Activated CD4-positive, CD25-positive, alpha-beta regulatory T cell (primary cell): Measurements from ENCODE around the gene CMKLR1.

Source experiments
- DNase-seq, 4 experiments: peaks; one replicate each; lab custom pipeline; 2025; lab: John Stamatoyannopoulos, UW

CMKLR1 gene

DNA sequence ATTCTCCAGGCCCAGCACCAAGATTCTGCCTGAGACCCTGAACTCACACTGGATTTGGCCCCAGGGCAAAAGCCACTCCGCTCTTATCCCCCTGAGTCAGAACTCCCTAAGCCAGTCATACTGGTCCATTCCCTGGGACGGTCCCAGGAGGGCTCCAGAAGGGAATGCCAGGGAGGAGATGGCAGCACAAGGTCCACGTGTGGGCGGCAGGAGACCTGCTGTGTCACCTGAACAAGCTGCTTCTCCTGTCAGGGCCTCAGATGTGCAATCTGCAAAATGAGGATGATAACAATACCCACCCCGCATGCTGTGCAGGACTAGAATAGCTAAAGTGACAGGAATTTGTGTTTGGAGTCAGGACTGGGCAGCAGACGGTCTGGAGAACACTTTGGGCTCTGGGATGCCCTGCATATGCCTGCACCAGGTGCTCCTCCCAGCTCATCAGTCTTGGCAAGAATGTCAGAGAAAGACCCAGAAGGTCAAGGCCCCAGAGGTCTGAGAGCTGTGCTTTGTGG is 40.3 kb downstream of the CMKLR1 start:
- DNase-seq = no peak

DNA sequence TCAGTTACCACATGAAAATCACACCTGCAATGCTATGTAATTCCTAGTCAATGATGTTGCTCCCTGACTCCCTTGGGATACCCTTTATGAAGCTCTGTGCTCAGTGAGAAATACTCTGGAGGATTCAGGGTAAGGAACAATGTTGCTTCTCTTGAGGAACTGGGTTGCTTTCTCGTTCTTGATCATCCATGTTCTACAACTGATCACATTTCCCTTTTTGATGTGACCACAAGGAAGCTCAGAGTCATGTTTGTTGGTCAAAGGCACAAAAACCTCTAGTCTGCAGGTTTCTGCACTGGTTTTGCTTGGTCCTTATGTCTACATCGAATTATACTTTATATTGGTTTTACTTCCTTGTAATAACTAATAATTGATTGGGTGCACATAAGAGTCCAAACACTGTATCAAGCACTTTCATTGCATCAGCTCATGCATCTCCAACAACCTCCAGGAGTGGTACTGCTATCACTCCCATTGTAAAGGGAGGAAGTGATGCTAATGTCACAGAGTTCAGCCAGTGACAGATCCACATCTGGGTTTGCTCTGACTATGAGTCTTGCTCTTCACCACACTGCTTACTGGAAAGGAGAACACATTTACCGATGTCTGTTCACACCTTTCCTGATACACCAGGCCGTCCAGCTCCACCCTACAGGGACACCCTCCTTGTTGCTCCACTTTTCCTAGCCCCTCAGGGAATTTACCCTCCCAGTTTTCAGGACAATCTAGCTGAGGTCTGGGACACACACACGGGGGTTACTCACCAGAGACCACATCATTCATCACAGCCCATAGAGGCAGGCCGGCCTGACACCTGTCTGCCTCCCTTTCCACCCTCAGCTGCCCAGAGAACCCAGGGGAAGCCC is 41.0 kb downstream of the CMKLR1 start:
- no peak for DNase-seq

DNA sequence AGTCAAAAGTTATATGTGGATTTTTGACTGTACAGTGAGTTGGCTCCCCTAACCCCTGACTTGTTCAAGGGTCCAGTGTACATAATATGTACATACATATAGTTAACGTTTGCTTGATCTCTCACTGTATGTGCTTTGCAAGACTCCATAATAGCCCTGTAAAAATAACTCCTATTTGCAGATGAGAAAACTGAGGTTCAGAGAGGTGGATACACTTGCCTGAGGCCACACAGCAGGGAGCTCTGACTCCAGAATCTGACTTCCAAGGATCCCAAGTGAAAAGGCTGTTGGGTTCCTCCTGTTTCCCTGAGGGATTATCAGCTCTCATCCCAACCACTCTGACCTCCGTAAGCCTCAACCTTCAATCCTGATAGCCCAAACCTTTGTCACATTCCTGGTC is 41.7 kb downstream of the CMKLR1 start:
- no peak for DNase-seq

DNA sequence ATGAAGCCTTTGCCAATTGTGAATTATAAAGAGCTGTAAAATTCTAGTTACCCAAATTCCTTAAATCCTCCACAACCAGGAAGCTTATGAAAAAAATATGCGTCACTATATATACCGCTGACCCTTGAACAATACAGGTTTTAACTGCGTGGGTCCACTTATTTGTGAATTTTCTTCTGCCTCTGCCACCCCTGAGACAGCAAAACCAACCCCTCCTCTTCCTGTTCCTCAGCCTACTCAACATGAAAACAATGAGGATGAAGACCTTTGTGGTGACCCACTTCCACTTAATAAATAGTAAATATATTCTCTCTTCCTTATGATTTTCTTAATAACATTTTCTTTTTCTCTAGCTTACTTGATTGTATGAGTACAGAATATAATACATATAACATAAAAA is 42.2 kb downstream of the CMKLR1 start:
- no peak for DNase-seq

GRCh38 chr12:108295641-108296040 is 43.5 kb downstream of the CMKLR1 start:
- DNase-seq = no peak

DNA sequence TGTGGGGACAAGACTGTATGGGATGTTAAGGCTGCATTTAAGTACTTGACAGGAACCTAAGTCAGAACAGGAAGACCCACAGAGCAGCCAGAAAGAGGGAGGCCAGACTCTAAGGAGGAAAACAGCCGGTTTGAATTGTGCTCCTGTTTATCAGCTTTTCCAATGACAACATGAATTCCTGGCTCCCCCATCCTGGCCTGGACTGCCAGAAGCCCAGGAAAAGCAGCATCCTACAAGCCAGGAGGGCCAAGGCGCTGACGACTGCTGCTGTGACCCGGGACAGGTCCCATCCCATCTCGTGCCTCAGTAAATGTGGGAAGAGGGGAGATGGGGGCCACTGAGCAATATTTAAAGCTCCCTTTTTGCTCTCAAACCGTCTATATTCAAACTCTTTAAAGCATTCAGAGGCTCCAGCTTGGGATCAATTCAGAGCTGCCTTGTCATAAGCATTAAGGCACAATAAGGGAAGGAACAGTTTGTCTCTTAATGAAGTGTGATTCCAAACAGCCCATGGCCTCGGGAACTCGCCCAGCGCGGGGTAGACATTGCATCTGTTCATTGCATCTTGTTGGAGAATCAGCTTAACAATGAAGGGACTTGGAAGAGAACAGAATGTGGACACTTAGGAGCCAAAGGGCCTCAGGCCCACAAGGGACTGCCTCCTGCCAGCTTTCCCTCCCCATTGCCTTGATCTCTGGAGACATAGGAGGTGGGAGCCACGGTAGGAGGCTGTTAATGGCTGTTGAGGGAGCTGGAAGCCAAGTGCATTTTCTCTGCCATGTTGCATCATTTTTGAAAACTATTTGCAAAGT is 49.6 kb downstream of the CMKLR1 start:
- DNase-seq = no peak

DNA sequence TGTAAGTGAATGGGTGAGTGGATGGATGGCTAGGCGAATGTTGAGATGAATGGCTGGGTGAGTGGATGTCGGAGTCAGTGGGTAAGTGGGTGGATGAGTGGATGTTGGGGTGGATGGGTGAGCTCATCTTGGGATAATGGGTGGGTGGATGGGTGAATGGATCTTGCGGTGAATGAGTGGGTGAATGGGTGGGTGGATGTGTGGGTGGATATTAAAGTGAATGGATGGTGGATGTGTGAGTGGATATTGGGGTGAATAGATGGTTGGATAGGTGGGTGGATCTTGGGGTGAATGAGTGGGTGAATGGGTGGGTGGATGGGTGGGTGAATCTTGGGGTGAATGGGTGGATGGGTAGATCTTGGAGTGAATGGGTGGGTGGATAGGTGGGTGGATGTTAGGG is 51.9 kb downstream of the CMKLR1 start:
- DNase-seq = no peak

- no peak for DNase-seq
Measured at GRCh38 chr12:108285016-108285415, 54.1 kb downstream of the CMKLR1 start.

DNA sequence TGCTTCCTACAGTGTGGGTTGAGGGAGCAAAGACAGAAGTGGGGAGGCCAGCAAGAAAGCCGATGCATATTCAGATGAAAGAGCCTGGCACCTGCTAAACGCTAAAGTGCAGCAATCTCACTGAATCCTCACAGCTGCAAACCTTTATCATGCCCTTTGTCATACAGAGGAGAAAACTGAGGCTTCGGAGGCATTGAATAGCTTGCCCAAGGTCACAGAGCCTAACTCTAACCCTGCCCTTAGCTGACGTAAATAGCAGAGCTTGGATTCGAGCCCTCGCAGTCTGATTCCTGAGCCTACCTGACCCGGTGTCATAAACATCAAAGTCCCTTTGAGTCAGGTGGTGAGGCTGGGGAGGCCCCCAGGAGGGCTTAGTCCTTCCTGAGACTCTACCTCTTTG is 54.9 kb downstream of the CMKLR1 start:
- DNase-seq = no peak

GRCh38 chr12:108282676-108283075 is 56.4 kb downstream of the CMKLR1 start:
- DNase-seq = no peak

- DNase-seq = no peak
Measured at GRCh38 chr12:108282160-108282559, 57.0 kb downstream of the CMKLR1 start.

- DNase-seq = no peak
Measured at GRCh38 chr12:108277613-108278012, 61.5 kb downstream of the CMKLR1 start.

DNA sequence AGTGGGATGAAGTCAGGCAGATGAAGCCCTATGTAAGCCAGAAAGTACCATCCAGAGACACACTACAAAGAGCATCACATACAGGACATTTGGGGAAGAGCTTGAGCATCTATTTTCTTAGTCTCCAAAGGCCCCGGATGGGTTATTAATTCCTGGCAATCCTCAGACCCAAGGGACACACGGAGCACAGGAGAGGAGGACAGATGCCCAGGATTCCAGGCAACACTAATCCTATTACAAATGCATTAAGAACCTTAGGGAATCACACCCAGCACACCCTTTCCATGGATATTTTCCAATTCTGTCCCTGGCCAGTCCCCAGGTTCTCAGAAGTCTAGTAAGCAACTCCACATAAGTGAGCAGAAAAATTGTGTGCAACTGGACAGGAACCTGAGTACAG is 65.9 kb downstream of the CMKLR1 start:
- DNase-seq = no peak

DNA sequence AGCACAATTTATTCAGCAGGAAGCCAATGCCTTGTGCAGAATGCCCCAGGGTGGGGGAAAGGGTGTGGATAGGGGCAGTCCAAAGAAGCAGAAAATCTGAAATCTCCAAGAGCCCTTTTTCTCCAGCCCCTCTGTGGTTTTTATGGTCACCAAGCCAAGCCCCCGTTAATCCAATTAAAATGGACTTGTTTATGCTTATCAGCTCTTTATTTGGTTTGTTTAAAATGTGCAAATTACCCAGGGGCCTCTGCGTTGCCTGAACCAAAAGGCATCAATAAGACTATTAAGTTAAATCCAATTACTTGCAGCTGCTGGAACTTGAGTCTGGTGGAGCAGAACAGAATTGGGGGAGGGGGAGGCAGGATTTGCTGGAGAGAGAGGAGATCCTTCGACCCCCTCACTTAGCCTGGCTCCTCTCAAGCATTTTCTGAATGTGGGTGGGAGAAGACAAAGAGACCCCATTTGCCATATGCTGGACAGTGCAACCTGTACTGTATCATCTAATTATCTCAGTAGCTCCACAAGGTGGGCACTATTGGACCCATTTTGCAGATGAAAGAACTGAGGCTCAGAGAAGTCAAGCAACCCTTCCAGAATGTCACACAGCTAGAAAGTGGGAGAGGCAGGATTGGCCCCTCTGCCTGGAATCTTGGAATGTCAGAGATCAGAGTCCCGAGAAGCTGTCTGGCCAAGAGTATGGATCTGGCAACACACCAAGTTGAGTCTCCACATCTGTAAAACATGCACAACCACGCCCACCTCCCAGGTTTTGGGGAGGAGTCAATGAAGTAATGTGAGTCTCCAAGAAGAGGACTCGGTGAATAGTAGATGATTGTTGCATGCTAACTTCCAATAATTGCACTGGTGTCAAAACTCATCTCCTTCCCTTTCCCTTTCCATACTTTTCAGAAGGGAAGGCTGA is 66.9 kb downstream of the CMKLR1 start:
- no peak for DNase-seq

GRCh38 chr12:108270849-108271143 is 68.3 kb downstream of the CMKLR1 start:
- no peak for DNase-seq

- no peak for DNase-seq
Measured at GRCh38 chr12:108270035-108270848, 68.9 kb downstream of the CMKLR1 start.

GRCh38 chr12:108269224-108269623 is 69.9 kb downstream of the CMKLR1 start:
- DNase-seq = no peak

DNA sequence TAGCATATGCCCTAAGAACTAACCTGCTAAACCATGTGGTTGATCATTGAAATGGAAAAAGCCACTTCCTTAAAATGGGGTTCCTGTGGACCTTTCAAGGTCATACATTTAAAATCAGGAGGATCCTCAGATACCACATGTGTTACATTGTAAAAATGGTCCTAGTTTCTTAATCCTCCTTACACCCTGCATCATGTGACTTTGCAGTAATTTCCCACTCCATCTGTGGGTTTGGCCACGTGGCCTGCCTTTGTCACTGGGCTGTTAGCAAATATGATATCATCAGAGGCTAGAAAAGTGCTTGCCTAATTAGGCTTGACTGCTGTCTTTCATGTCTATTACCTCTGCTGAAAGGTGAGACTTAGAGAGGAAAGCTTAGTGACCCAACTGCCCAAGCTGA is 70.7 kb downstream of the CMKLR1 start:
- DNase-seq = no peak

DNA sequence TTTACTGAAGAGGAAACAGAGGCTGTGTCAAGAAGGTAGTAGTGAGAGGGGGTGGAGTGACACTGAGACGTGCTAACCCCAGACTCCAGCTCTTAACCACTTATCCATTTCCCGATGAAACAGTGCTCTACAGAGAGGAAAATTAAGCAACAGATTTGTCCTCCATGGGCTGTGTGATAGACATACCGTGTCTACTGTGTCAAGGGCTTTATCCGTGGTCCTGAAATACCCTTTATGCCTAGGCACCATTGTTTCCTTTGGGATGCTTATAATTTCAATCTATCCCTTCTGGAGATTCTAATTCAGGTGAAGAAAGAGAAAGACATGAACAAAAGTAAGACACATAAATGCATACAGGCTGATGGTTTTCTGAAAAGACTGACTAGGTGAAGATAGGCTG is 71.7 kb downstream of the CMKLR1 start:
- DNase-seq = no peak

GRCh38 chr12:108266131-108266530 is 73.0 kb downstream of the CMKLR1 start:
- DNase-seq = no peak

GRCh38 chr12:108265505-108265904 is 73.6 kb downstream of the CMKLR1 start:
- DNase-seq = no peak
